ENCODE measurements around the gene ZNF829. TPM values are rescaled to one million over a fixed set of nuclear protein-coding genes. Genes with fewer than 3 reads are reported as not detected.

Gene ZNF829
- total RNA-seq, 1 donor from 2014 or later: 6.1 TPM

Small RNA genes lying within 50 kb of the gene (small RNA-seq; reads per million reads assigned to genes)
- gene RF00019 (ENCODE audit: low replicate concordance): not detected

Other genes starting within 250 kb of the ZNF829 start
- gene ZNF461, start 249.5 kb downstream of the ZNF829 start, total RNA-seq: 28.0 TPM
- gene ZNF567, start 228.7 kb downstream of the ZNF829 start, total RNA-seq: 11.6 TPM
- 6.4 TPM for gene ZNF850, start 143.5 kb downstream of the ZNF829 start, total RNA-seq
- gene ZNF790, start 77.9 kb downstream of the ZNF829 start, total RNA-seq: 18.7 TPM
- gene ZNF345, start 65.4 kb downstream of the ZNF829 start, total RNA-seq: 26.8 TPM
- gene ZNF568, start within 50 bp of the ZNF829 start, total RNA-seq: 27.3 TPM
- gene ZNF420, start 162.1 kb upstream of the ZNF829 start, total RNA-seq: 31.5 TPM

All from temporal lobe (tissue), 2 donors.